22Rv1 (cell line): ENCODE measurements around the gene AADACL3.

Experiments used
- H3K27ac ChIP-seq: fragments of 450-650 bp; 2 replicates; pipeline ENCODE4 v1.5.1; 2017
- CTCF ChIP-seq: fragments of 450-650 bp; IDR thresholded peaks from 2 replicates; pipeline ENCODE4 v1.5.1; 2017; ENCODE audit warnings: mild to moderate bottlenecking
- ZFX ChIP-seq: fragments of 450-650 bp; IDR thresholded peaks from 2 replicates; pipeline ENCODE4 v1.6.1; 2017; ENCODE audit warnings: antibody characterized with exemption, borderline replicate concordance

The AADACL3 gene

GRCh38 chr1:12764016-12764415 lies 48.1 kb downstream of the AADACL3 start:
- TF ChIP-seq CTCF (no peak), ZFX (no peak)
- H3K27ac ChIP-seq = no peak overlapping the region

GRCh38 chr1:12769031-12769430 lies 53.1 kb downstream of the AADACL3 start:
- TF ChIP-seq CTCF = no peak
- TF ChIP-seq ZFX = no peak
- H3K27ac ChIP-seq = no peak overlapping the region

- TF ChIP-seq ZFX (no peak), CTCF (no peak)
- H3K27ac ChIP-seq = no peak overlapping the region
These were observed 54.1 kb downstream of the AADACL3 start for GRCh38 chr1:12769976-12770505.

- TF ChIP-seq CTCF (no peak), ZFX (no peak)
- no peak overlapping the region for H3K27ac ChIP-seq
These were observed 54.7 kb downstream of the AADACL3 start for GRCh38 chr1:12770620-12771019.

GRCh38 chr1:12771186-12771585 lies 55.3 kb downstream of the AADACL3 start:
- TF ChIP-seq ZFX = no peak
- no peak for TF ChIP-seq CTCF
- H3K27ac ChIP-seq = no peak overlapping the region

GRCh38 chr1:12772520-12772919 lies 56.6 kb downstream of the AADACL3 start:
- no peak overlapping the region for H3K27ac ChIP-seq

GRCh38 chr1:12773438-12773837 lies 57.5 kb downstream of the AADACL3 start, which contains the start of gene PRAMEF12:
Gene PRAMEF12, plus strand, starts transcription at chr1:12773738. Its CDS starts 1,130 bp downstream, at chr1:12774868.
- no peak within 1 kb of the TSS for H3K27ac ChIP-seq
- no peak for TF ChIP-seq ZFX
- no peak for TF ChIP-seq CTCF

More at GRCh38 chr1:12772520-12772919, 56.6 kb downstream of the AADACL3 start:
- TF ChIP-seq ZFX = no peak
- no peak for TF ChIP-seq CTCF
